Measurements from ENCODE around the gene ARSI. TPM values are rescaled to one million over a fixed set of nuclear protein-coding genes. Genes with fewer than 3 reads are reported as not detected.
A peak's percentile ranks its signal among the peaks of the same experiment; 100 is the strongest.

ARSI gene
- total RNA-seq, 3 donors from 2014 or later, result 0.41 to 1.6 (median 0.63) TPM

DNA sequence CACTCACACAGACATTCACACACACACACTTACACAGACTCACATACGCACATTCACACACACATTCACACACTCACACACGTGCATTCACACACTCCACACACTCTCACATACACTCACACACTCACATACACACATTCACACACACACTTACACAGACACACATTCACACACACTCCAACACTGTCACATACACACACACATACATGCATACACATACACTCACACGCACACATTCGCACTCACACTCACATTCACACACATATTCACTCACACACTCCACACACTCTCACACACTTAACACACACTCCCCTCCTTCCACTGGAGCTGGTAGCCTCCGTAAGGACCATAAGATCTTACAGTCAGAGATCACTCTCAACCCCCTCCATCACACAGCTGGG, 39.3 kb downstream of the ARSI start:
- no peak for ATAC-seq
- H3K4me3 ChIP-seq, result no peak overlapping the region
- H3K36me3 ChIP-seq (ENCODE audit: low read depth), result no peaks in the 10 kb centered on the region
- no peaks in the 10 kb centered on the region for H3K4me1 ChIP-seq (ENCODE audit: low read depth)
- intact Hi-C loops (cut with DNase I, micrococcal nuclease), result loop anchor here in 1 of 2 donors (10.0 kb wide), 1 partner anchor 91 kb away; the partner anchor contains the start of gene TCOF1
- H3K9me3 ChIP-seq, result no peaks in the 10 kb centered on the region
- no peak for DNase-seq
- TF ChIP-seq, protein P1, sequence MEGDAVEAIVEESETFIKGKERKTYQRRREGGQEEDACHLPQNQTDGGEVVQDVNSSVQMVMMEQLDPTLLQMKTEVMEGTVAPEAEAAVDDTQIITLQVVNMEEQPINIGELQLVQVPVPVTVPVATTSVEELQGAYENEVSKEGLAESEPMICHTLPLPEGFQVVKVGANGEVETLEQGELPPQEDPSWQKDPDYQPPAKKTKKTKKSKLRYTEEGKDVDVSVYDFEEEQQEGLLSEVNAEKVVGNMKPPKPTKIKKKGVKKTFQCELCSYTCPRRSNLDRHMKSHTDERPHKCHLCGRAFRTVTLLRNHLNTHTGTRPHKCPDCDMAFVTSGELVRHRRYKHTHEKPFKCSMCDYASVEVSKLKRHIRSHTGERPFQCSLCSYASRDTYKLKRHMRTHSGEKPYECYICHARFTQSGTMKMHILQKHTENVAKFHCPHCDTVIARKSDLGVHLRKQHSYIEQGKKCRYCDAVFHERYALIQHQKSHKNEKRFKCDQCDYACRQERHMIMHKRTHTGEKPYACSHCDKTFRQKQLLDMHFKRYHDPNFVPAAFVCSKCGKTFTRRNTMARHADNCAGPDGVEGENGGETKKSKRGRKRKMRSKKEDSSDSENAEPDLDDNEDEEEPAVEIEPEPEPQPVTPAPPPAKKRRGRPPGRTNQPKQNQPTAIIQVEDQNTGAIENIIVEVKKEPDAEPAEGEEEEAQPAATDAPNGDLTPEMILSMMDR (IDR thresholded peaks at IDR 0.05), result no peak

DNA sequence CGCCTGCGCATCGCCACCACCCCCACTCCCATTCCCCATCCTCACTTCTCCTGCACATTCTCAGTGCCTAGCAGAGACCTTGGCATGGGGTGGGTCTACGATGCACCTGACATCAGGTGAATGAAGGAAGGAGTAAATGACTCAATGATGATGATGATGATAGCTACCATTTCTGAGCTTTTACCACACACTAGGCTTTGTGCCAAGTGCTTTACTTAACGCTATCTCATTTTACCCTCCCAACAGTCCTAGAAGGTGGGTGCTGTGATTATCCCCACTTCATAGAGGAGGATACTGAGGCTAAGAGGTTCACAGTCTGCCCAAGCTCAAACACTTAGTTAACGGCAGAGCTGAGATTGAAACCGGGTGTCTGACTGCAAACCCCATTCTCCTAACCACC, 40.2 kb downstream of the ARSI start:
- Histone ChIP-seq H3K4me1 (ENCODE audit: low read depth) (no peaks in the 10 kb centered on the region), H3K36me3 (ENCODE audit: low read depth) (no peaks in the 10 kb centered on the region), H3K4me3 (no peak overlapping the region), H3K9me3 (no peaks in the 10 kb centered on the region)
- TF ChIP-seq, protein P1 (IDR thresholded peaks at IDR 0.05), result no peak
- no peak for DNase-seq
- ATAC-seq, result no peak
- intact Hi-C loops (cut with DNase I, micrococcal nuclease), result loop anchor here in 1 of 2 donors (10.0 kb wide), 1 partner anchor 92 kb away; the partner anchor contains the start of gene TCOF1

DNA sequence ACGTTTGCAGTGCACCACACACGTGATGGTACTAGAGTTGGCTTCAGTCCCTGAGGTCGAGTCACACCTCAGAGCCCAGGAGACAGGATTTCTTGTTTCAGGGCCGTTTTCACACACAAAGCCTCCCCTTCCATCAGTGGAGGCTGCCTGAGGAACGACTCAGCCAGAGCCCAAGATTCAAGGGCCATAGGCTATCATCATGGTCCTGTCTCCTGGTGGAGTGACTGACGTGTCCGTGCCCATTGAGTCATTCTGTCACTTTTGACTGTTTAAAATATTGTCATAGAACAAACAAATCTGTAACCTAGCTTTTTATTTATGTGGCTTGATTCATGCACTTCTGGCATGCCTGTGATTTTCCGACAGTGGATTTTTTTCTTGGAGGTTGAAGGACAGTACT, 41.5 kb downstream of the ARSI start:
- Histone ChIP-seq H3K9me3 (no peaks in the 10 kb centered on the region), H3K36me3 (ENCODE audit: low read depth) (no peaks in the 10 kb centered on the region), H3K4me1 (ENCODE audit: low read depth) (no peaks in the 10 kb centered on the region), H3K4me3 (no peak overlapping the region)
- TF ChIP-seq, protein P1 (IDR thresholded peaks at IDR 0.05), result no peak
- intact Hi-C loops (cut with DNase I, micrococcal nuclease), result loop anchor here in 1 of 2 donors (10.0 kb wide), 1 partner anchor 94 kb away; the partner anchor contains the start of gene TCOF1
- DNase-seq, result no peak
- ATAC-seq, result no peak

DNA sequence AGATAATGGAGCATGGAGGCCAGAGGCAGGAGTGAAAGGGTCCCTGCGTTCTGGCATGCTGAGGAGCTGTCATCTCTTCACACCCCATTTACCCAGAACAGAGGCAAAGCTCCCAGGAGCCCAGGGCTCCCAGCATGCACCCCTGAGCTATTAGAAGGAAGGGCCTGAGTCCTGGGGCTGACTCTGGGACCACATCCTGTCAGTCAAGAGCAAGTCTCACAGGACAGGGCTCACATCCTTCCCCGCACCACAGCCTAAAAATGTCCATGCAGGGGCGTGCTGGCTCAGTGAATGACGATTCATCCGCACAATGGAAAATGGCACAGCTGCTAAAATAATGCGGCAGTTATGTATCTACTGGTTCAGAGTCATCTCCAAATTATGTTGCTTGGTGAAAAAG, 44.6 kb downstream of the ARSI start:
- no peaks in the 10 kb centered on the region for H3K9me3 ChIP-seq
- ATAC-seq (no peak), DNase-seq (no peak)
- intact Hi-C loops (cut with DNase I, micrococcal nuclease), result no loop called here
- no peak overlapping the region for H3K4me3 ChIP-seq
- H3K4me1 ChIP-seq (ENCODE audit: low read depth), result no peaks in the 10 kb centered on the region
- no peaks in the 10 kb centered on the region for H3K36me3 ChIP-seq (ENCODE audit: low read depth)
- TF ChIP-seq, protein P1 (IDR thresholded peaks at IDR 0.05), result no peak

DNA sequence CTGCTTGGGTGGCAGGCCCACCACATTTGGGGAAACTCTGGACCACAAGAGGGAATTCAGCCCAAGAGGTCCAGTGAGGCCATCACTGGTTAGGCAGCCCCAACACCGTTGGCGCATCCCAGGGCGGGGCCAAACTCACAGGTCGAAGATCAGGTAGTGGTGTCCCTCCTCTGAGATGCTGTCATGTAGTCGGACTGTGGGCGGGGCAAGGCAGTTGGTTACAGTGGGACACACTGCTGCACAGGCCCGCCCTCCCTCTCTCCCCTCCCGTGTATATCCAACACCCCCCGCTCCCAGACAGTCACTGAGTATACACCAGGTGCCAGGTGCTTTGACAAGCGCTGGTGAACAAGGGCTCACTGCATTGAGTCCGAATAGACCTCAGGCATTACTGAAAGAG, 45.3 kb downstream of the ARSI start:
- Histone ChIP-seq H3K4me3 (no peak overlapping the region), H3K36me3 (ENCODE audit: low read depth) (no peaks in the 10 kb centered on the region), H3K9me3 (no peaks in the 10 kb centered on the region), H3K4me1 (ENCODE audit: low read depth) (no peaks in the 10 kb centered on the region)
- peak; percentile 29 for ATAC-seq
- TF ChIP-seq, protein P1 (IDR thresholded peaks at IDR 0.05), result no peak
- intact Hi-C loops (cut with DNase I, micrococcal nuclease), result no loop called here
- no peak for DNase-seq

Data from mucosa of descending colon (tissue), 3 donors.